HG02571 (cell line): Measurements from ENCODE around the gene RBBP4.

ENCODE experiments used
- ATAC-seq: cut with Tn5 transposase; IDR thresholded peaks from one replicate; pipeline ENCODE4 v1.9.1; 2021; ENCODE audit warnings: mild to moderate bottlenecking, moderate library complexity; ENCODE audit not compliant: unreplicated experiment

Gene RBBP4

GRCh38 chr1:32717503-32717902 lies 66.5 kb downstream of the RBBP4 start:
- ATAC-seq = no peak

- ATAC-seq = no peak
These were observed 67.0 kb downstream of the RBBP4 start for GRCh38 chr1:32718036-32718435.

GRCh38 chr1:32718527-32718926 lies 67.5 kb downstream of the RBBP4 start:
- no peak for ATAC-seq

- no peak for ATAC-seq
These were observed 68.8 kb downstream of the RBBP4 start for GRCh38 chr1:32719681-32720275.

GRCh38 chr1:32724678-32725614 lies 73.9 kb downstream of the RBBP4 start:
- ATAC-seq = no peak

- ATAC-seq = no peak
These were observed 74.6 kb downstream of the RBBP4 start for GRCh38 chr1:32725615-32725982.

- ATAC-seq = no peak
These were observed 76.9 kb downstream of the RBBP4 start for GRCh38 chr1:32727876-32728275.

- ATAC-seq = no peak
These were observed 77.5 kb downstream of the RBBP4 start for GRCh38 chr1:32728413-32729077.

- ATAC-seq = no peak
These were observed 78.4 kb downstream of the RBBP4 start for GRCh38 chr1:32729254-32730046.

- ATAC-seq = no peak
These were observed 82.7 kb downstream of the RBBP4 start for GRCh38 chr1:32733582-32734321.
